ENCODE measurements around the gene NPDC1. TPM values are rescaled to one million over a fixed set of nuclear protein-coding genes. Genes with fewer than 3 reads are reported as not detected.
"Not testable (repeated sequence)": the region's sequence is repeated elsewhere in the genome, so short reads cannot be mapped to it uniquely, and the experiment has no call there.

NPDC1 gene
- total RNA-seq, 2 donors from 2014 or later = 11.2 to 41.7 TPM

DNA sequence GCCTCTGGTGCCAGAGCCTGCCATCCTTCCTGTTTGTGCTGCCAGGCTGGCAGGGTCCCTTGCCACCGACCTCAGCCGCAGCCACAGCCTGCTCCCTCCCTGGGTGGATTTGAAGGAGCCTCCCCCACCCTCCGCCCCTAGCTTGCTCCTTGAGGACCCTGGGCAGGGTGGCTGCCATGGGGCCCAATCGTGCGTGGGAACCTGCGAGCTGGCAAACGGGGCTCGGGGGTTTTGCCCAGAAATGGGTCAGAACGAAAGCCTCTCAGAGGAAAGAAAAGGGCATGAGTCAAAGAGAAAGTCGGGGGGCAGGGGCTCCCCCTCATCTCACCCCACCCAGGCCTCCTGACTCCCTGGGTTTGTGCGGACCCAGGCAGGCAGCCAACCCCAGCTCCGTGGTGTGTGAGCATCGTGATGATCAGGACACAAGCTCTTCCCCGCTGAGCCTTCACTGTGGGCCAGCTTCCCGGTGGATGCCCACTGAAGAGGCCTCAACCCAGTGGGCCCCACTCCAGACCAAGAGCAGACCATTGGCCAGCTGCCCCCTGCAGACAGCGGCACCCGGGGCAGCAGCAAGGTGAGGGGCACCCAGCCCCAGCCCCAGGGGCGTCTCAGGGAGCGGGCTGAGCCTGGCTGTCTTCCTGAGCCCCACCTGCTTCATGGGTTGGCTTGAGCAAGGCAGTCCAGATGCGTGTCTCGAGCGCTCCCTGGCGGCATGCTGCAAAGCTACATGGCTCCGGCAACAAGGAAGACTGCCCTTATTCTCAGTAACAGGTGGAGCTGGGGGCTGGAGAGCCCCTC lies 11.1 kb downstream of the NPDC1 start:
- Mint-ChIP-seq H3K27ac (peak overlapping the region; percentile 91), H3K4me1 (ENCODE audit: low read depth in 2 of 2) (peaks cover 29 to 45% of the 10 kb centered on the region in 2 donors), H3K4me3 (peak overlapping the region; percentile 79), H3K36me3 (no peaks in the 10 kb centered on the region), H3K27me3 (no peaks in the 10 kb centered on the region), H3K9me3 (no peaks in the 10 kb centered on the region)
- ATAC-seq (peak; percentile 80 to 84), DNase-seq (ENCODE audit: low spot score) (peak; percentile 90)

GRCh38 chr9:137034039-137034708 lies 11.8 kb downstream of the NPDC1 start:
- Mint-ChIP-seq H3K4me3 (peak overlapping the region; percentile 82), H3K36me3 (no peaks in the 10 kb centered on the region), H3K27me3 (no peaks in the 10 kb centered on the region), H3K9me3 (no peaks in the 10 kb centered on the region), H3K27ac (peak overlapping the region; percentile 91), H3K4me1 (ENCODE audit: low read depth in 2 of 2) (peaks cover 35 to 52% of the 10 kb centered on the region in 2 donors)
- DNase-seq (ENCODE audit: low spot score) = no peak
- no peak for ATAC-seq

DNA sequence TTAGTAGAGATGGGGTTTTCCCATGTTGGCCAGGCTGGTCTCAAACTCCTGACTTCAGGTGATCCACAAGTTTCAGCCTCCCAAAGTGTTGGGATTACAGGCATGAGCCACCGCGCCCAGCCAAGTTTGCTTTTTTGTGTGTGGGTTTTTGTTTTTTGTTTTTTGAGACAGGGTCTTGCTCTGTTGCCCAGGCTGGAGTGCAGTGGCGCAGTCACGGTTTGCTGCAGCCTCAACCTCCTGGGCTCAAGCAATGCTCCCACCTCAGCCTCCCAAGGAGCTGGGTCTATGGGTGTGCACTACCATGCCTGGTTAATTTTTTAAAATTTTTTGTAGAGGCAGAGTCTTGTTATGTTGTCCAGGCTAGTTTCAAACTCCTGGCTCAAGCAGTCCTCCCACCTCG lies 12.5 kb downstream of the NPDC1 start:
- Mint-ChIP-seq H3K4me3 (peak overlapping the region; percentile 82), H3K27ac (peak overlapping the region; percentile 91), H3K4me1 (ENCODE audit: low read depth in 2 of 2) (peaks cover 39 to 52% of the 10 kb centered on the region in 2 donors)
- H3K27me3 Mint-ChIP-seq; DNase-seq (ENCODE audit: low spot score); H3K9me3 Mint-ChIP-seq; H3K36me3 Mint-ChIP-seq; ATAC-seq: not testable (repeated sequence)

DNA sequence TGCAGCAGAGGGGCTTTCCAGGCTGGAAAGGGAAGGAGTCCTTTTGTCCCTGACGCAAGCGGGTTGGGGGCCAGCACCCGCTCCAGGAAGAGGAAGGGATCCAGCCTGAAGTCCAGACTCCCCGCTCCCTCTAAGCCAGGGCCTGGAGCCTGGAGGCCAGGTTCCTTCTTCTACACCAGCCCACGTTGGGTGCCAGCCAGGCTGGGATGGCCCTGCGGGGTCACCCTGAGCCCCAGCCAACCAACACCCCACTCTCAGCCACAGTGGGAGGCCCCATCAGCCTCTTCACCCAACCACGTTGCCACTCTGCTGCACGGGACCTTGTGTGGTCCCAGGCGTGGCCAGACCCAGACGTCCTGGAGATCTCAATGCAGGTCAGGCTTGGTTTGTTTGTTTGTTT lies 13.1 kb downstream of the NPDC1 start:
- Mint-ChIP-seq H3K4me1 (ENCODE audit: low read depth in 2 of 2) (peaks cover 39 to 52% of the 10 kb centered on the region in 2 donors), H3K36me3 (no peaks in the 10 kb centered on the region), H3K27me3 (no peaks in the 10 kb centered on the region), H3K9me3 (no peaks in the 10 kb centered on the region), H3K4me3 (peak overlapping the region; percentile 82), H3K27ac (peak overlapping the region; percentile 91)
- DNase-seq (ENCODE audit: low spot score) = no peak
- ATAC-seq = no peak

DNA sequence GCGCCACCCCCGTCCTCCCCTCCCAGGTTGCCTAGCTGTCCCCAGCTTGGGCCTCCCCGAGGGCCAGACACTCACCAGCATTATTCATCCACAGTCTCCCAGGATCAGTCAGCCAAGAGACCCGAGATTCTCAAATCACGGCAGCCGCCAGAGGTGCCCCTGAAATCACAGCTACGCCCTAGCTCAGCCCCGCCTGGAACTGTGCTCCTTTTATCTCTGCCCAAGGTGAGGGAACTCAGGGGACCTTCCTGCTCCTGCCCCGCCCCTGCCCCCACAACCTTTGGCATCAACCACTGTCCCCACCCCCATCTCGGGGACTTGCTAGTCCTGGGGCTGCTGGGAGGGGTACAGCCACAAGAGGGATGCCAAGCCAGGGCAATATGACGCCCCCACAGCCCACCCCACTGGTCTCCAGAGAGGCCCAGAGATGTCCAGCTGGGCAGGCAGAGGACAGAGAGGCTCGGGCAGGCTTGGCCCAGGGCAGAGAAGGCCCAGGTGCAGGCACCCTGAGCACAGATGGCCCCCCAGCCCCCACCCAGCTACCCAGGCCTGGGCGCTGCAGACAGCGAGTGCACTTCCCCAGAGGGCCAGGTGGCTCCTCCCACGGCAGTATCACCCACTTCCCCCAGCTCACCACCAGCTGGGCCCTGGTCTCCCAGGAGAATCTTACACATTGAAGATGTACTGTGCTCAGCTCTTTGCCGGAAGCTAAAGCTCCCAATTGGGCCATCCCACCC lies 13.9 kb downstream of the NPDC1 start, which contains the start of gene FUT7:
Gene FUT7 (minus strand): TSS at position 185 of the 737 bp plus-strand sequence. CDS start 97 bp downstream, at position 88.
- H3K27ac Mint-ChIP-seq = peak within 1 kb of the TSS; percentile 91 to 94
- no peak for ATAC-seq
- H3K27me3 Mint-ChIP-seq = no peaks in the 10 kb centered on the region
- H3K9me3 Mint-ChIP-seq = no peaks in the 10 kb centered on the region
- H3K4me1 Mint-ChIP-seq (ENCODE audit: low read depth in 2 of 2) = peaks cover 42 to 52% of the 10 kb centered on the region in 2 donors
- no peaks in the 10 kb centered on the region for H3K36me3 Mint-ChIP-seq
- DNase-seq (ENCODE audit: low spot score) = no peak
- peak within 1 kb of the TSS; percentile 85 for H3K4me3 Mint-ChIP-seq

DNA sequence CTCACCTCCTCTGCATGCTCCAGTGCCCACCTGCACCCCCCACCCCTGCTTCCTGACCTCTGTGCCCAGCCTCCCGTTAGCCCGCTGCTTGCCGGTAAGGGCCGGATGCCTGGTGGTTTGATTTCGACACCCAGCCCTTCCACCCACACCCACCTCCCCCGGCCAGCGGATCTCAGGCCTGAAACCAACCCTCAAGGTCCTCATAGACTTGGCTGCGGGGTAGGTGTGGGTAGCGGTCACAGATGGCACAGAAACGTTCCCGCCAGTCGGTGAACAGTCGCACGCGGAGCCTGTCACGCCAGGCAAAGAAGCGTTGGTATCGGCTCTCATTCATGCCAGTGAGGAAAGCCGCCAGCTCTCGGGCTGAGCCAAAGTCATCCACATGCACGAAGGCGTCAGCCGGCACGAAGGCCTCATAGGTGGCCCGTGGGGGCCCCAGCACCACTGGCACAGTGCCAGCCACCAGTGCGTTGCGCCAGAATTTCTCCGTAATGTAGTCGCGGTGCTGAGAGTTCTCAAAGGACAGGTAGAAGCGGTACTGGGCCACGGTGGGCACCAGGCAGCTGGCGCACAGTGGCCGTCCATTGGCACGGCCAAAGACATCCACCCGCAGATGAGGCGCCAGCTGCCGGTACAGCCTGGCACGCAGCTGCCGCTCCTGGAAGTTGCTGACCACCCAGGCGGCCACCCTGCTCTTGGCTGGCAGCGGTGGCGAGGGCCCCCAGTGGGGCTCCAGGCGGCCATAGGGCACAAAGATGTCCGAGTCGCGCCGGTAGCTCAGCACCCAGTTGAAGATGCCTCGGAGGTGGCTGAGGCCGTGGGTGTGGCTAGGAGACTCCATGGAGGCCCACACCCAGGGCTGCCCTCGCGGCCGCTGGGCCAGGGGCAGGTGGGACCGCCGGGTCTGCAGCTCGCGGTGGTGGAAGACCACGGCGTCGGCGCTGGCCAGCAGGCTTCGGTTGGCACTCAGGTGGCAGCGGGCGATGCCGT lies 15.1 kb downstream of the NPDC1 start:
- peak overlapping the region; percentile 85 for H3K4me3 Mint-ChIP-seq
- peaks cover 43 to 52% of the 10 kb centered on the region in 2 donors for H3K4me1 Mint-ChIP-seq (ENCODE audit: low read depth in 2 of 2)
- peak overlapping the region; percentile 91 to 94 for H3K27ac Mint-ChIP-seq
- ATAC-seq (peak; percentile 47 to 62), DNase-seq (ENCODE audit: low spot score) (peak; percentile 93)
- no peaks in the 10 kb centered on the region for H3K27me3 Mint-ChIP-seq
- no peaks in the 10 kb centered on the region for H3K9me3 Mint-ChIP-seq
- H3K36me3 Mint-ChIP-seq = no peaks in the 10 kb centered on the region

DNA sequence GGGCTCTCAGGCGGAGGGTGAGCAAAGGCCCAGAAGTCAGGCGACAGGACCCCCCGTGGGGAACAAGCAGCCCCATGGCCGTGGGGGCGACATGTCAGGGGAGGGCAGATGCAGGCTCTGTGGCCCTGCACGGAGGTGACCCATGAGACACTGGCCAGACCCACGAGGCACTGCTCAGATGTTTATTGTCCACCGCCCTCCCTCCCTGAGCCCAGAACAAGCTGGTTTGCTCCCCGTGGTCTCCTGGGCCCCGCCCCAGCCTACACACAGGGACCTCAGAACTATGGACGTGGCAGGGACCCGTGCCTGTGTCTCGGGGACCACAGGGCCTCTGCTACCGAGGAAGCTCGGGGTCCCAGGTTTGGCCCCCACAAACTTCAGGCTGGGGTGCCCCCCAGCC lies 16.0 kb downstream of the NPDC1 start:
- H3K9me3 Mint-ChIP-seq = no peaks in the 10 kb centered on the region
- ATAC-seq (no peak), DNase-seq (ENCODE audit: low spot score) (no peak)
- no peaks in the 10 kb centered on the region for H3K27me3 Mint-ChIP-seq
- peak overlapping the region; percentile 87 for H3K4me3 Mint-ChIP-seq
- H3K4me1 Mint-ChIP-seq (ENCODE audit: low read depth in 2 of 2) = peaks cover 39 to 47% of the 10 kb centered on the region in 2 donors
- H3K36me3 Mint-ChIP-seq = no peaks in the 10 kb centered on the region
- peak overlapping the region; percentile 91 to 94 for H3K27ac Mint-ChIP-seq

GRCh38 chr9:137029058-137029936 lies 16.7 kb downstream of the NPDC1 start:
- Mint-ChIP-seq H3K9me3 (no peaks in the 10 kb centered on the region), H3K4me1 (ENCODE audit: low read depth in 2 of 2) (peaks cover 32 to 40% of the 10 kb centered on the region in 2 donors), H3K36me3 (no peaks in the 10 kb centered on the region), H3K27ac (peak overlapping the region; percentile 91 to 94), H3K27me3 (no peaks in the 10 kb centered on the region), H3K4me3 (peak overlapping the region; percentile 87)
- ATAC-seq = peak; percentile 58 to 75
- DNase-seq (ENCODE audit: low spot score) = peak; percentile 89

DNA sequence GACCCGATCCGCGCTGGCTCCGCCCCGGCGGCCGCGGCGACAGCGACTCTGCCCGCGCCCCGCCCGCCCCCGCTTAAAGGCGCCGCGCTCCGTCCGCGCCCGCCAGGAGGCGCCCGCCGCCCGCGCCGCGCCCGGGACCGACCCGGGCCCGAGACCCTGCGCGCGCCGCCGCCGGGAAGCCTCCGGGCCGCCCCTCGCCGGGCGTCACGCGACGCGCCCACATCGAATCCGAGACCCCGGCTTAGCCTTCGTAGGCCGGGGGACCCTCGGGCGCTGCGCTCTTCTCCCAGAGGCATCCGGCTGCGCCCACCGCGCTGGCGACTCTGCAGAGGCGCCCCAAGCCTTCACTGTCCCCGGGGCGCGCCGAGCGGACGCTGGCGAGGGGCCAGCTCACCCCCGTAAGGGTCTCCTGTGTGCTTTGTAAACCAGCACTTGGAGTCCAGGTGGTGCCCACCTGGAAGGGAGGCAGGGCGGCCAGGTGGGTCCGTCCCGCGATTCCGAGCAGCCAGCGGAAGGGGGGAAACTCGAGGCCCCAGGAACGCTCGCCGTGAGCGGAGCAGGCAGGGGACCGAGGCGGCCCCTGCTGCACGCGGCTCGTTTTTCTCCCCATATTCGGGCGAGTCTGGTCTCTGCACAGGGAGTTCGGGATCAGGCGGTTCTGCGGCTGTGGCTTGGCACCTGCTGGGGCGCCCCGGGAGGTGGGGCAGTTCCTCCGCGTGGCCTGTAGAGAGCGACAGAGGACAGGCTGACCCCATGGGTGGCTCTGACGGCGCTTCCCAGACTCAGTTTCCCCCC lies 17.5 kb downstream of the NPDC1 start:
- Mint-ChIP-seq H3K9me3 (no peaks in the 10 kb centered on the region), H3K27ac (peak overlapping the region in 1 of 2 donors; percentile 91), H3K4me3 (peak overlapping the region; percentile 87), H3K36me3 (no peaks in the 10 kb centered on the region), H3K27me3 (no peaks in the 10 kb centered on the region), H3K4me1 (ENCODE audit: low read depth in 2 of 2) (peaks cover 32 to 35% of the 10 kb centered on the region in 2 donors)
- ATAC-seq (peak; percentile 72 to 78), DNase-seq (ENCODE audit: low spot score) (peak; percentile 79)

DNA sequence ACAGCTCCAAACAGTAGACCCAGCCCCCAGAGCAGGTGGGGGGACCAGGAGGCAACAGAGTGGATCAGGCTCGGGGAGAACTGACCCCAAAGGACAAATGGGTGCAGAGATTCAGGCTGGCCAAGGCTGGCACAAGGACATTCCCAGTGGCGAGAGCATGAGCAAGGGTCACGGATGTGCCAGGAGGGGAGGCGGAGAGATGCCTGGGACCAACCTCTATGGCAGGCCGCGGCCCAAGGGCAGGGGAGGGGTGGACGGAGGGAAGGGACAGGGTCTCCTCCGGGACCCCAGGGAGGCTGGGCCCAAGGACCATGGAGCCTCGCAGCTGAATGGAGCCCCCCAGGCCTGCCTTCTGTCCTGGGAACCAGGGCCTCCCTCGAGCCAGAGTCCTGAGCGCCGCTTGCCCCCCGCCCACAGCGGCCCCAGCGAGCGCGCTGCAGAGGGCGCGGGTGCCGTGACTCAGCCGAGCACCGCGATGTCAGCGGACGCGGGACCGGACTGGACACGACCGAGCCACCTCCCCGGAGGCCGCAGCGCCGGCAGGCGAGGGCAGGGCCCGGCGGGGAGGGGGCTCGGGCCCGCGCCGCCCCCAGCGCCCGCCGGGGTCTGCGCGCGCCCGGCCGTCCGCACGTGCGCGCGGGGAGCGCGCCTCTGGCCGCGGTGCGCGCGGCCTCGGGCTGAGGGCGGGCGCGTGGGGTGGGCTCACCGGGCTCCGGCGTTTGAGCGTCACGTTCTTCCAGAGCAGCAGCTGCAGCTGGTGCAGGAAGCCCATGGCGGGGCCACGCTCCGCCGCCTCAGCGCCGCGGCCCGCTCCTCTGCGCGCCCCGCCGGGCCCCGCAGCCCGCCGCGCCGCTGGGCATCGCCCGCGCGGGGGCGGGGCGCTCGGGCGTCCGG lies 18.4 kb downstream of the NPDC1 start, which contains the start of gene ABCA2:
Gene ABCA2 (minus strand): TSS at position 869 of the 894 bp plus-strand sequence. CDS start 97 bp downstream, at position 772.
- ATAC-seq (no peak), DNase-seq (ENCODE audit: low spot score) (no peak)
- H3K4me3 Mint-ChIP-seq = peak within 1 kb of the TSS; percentile 87
- H3K9me3 Mint-ChIP-seq = no peaks in the 10 kb centered on the region
- H3K4me1 Mint-ChIP-seq (ENCODE audit: low read depth in 2 of 2) = peaks cover 26 to 31% of the 10 kb centered on the region in 2 donors
- H3K27ac Mint-ChIP-seq = peak within 1 kb of the TSS; percentile 91 to 94
- H3K36me3 Mint-ChIP-seq = no peaks in the 10 kb centered on the region
- no peaks in the 10 kb centered on the region for H3K27me3 Mint-ChIP-seq
